IMR-90 (cell line): ENCODE results near the gene CTDP1.

Experiments
- BHLHE40 ChIP-seq: fragments of 150-350 bp; IDR thresholded peaks from 2 replicates; pipeline ENCODE4 v1.6.1; 2016; ENCODE audit warnings: mild to moderate bottlenecking, low read depth, low read length
- CEBPB ChIP-seq: IDR thresholded peaks from 2 replicates; pipeline ENCODE4 v1.6.1; 2012; ENCODE audit warnings: low read depth, low read length, improper control_type of control experiment
- CHD1 ChIP-seq: IDR thresholded peaks from 2 replicates; pipeline ENCODE4 v1.6.1; 2012; ENCODE audit warnings: low read depth, low read length, improper control_type of control experiment
- FOS ChIP-seq: fragments of 150-350 bp; IDR thresholded peaks from 2 replicates; pipeline ENCODE4 v1.6.1; 2016; ENCODE audit warnings: low read depth, low read length
- MAFK ChIP-seq: IDR thresholded peaks from 2 replicates; pipeline ENCODE4 v1.6.1; 2012; ENCODE audit warnings: low read depth, low read length, improper control_type of control experiment
- MAZ ChIP-seq: IDR thresholded peaks from 2 replicates; pipeline ENCODE4 v1.6.1; 2012; ENCODE audit warnings: low read depth, mild to moderate bottlenecking, low read length, improper control_type of control experiment, moderate library complexity, borderline replicate concordance
- MXI1 ChIP-seq: IDR thresholded peaks from 2 replicates; pipeline ENCODE4 v1.6.1; 2012; ENCODE audit warnings: low read depth, mild to moderate bottlenecking, low read length, moderate library complexity, borderline replicate concordance
- NFE2L2 ChIP-seq: fragments of 150-350 bp; IDR thresholded peaks from 2 replicates; pipeline ENCODE4 v1.6.1; 2016; ENCODE audit warnings: low read depth, mild to moderate bottlenecking, low read length
- POLR2A ChIP-seq: IDR thresholded peaks from 2 replicates; pipeline ENCODE4 v1.6.1; 2012; ENCODE audit warnings: mild to moderate bottlenecking, low read depth, low read length
- RCOR1 ChIP-seq: IDR thresholded peaks from 2 replicates; pipeline ENCODE4 v1.6.1; 2012; ENCODE audit warnings: mild to moderate bottlenecking, low read length, improper control_type of control experiment; ENCODE audit not compliant: insufficient replicate concordance
- SMC3 ChIP-seq: fragments of 150-350 bp; IDR thresholded peaks from 2 replicates; pipeline ENCODE4 v1.6.1; 2016; ENCODE audit warnings: low read depth, mild to moderate bottlenecking, antibody characterized with exemption, low read length, moderate library complexity
- TF ChIP-seq, protein P1 (sequence below): conservative IDR thresholded peaks from 2 replicates; pipeline ENCODE4 v1.5.1; 2012; ENCODE audit warnings: mild to moderate bottlenecking, low read depth, low read length, improper control_type of control experiment
- TF ChIP-seq, protein P2 (sequence below): fragments of 150-350 bp; IDR thresholded peaks from 2 replicates; pipeline ENCODE4 v1.6.1; 2017; ENCODE audit warnings: mild to moderate bottlenecking, antibody characterized with exemption, low read length, low read depth

DNA sequence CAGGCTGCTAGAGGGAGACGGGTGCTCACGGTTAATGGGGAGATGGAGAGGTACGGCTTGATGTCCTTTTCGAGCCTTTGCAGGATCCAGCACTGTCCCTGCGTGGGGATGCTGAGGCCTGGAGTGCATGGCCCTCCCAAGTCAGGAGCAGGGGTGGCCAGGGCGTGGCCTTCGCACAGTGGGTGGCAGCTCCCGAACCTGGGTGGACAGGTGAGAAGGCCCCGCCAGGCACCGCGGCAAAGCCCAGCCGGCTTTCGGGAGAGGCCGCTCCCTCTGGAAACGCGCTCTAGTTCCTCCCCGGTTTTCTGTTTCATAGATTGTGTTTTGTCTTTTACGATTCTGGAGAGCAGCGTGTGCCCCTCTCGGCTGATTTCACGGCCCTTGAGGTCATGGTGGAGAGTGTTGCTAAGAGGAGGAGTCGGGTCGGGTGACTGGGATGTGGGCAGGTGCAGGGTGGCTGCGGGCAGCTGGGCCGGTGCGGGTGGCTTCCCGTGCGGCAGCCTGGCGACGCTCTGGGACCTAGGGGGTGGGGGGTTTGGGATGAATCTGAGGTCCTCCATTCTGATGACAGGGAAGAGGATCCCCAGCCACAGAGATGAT, 39.4 kb downstream of the CTDP1 start:
- TF ChIP-seq, protein P1, sequence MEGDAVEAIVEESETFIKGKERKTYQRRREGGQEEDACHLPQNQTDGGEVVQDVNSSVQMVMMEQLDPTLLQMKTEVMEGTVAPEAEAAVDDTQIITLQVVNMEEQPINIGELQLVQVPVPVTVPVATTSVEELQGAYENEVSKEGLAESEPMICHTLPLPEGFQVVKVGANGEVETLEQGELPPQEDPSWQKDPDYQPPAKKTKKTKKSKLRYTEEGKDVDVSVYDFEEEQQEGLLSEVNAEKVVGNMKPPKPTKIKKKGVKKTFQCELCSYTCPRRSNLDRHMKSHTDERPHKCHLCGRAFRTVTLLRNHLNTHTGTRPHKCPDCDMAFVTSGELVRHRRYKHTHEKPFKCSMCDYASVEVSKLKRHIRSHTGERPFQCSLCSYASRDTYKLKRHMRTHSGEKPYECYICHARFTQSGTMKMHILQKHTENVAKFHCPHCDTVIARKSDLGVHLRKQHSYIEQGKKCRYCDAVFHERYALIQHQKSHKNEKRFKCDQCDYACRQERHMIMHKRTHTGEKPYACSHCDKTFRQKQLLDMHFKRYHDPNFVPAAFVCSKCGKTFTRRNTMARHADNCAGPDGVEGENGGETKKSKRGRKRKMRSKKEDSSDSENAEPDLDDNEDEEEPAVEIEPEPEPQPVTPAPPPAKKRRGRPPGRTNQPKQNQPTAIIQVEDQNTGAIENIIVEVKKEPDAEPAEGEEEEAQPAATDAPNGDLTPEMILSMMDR = no peak
- TF ChIP-seq RCOR1 = no peak
- TF ChIP-seq FOS = no peak
- no peak for TF ChIP-seq SMC3
- no peak for TF ChIP-seq BHLHE40
- TF ChIP-seq POLR2A = no peak
- TF ChIP-seq, protein P2, sequence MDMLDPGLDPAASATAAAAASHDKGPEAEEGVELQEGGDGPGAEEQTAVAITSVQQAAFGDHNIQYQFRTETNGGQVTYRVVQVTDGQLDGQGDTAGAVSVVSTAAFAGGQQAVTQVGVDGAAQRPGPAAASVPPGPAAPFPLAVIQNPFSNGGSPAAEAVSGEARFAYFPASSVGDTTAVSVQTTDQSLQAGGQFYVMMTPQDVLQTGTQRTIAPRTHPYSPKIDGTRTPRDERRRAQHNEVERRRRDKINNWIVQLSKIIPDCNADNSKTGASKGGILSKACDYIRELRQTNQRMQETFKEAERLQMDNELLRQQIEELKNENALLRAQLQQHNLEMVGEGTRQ = no peak
- no peak for TF ChIP-seq NFE2L2
- TF ChIP-seq CEBPB = no peak
- no peak for TF ChIP-seq CHD1
- no peak for TF ChIP-seq MXI1
- TF ChIP-seq MAZ = no peak
- no peak for TF ChIP-seq MAFK
